SK-N-SH treated with all-trans-retinoic acid at 6 μM for 48 hours (cell line): ENCODE results near the gene NUBP1.

Source experiments
- BACH2 ChIP-seq: fragments of 250-450 bp; sonication (Bioruptor Pico); IDR thresholded peaks from 2 replicates; pipeline ENCODE4 v1.9.0; 2021; ENCODE audit warnings: mild to moderate bottlenecking, borderline replicate concordance
- ESRRG ChIP-seq: fragments of 250-450 bp; sonication (Bioruptor Pico); IDR thresholded peaks from 2 replicates; pipeline ENCODE4 v1.6.1; 2021; ENCODE audit warnings: mild to moderate bottlenecking
- ISL1 ChIP-seq: fragments of 250-450 bp; sonication (Bioruptor Pico); IDR thresholded peaks from 2 replicates; pipeline ENCODE4 v2.1.2; 2022; ENCODE audit warnings: mild to moderate bottlenecking, moderate library complexity
- PATZ1 ChIP-seq: fragments of 250-450 bp; sonication (Bioruptor Pico); IDR thresholded peaks from 2 replicates; pipeline ENCODE4 v1.8.0; 2020; ENCODE audit warnings: mild to moderate bottlenecking, moderate library complexity, borderline replicate concordance
- POU6F1 ChIP-seq: fragments of 250-450 bp; sonication (Bioruptor Pico); IDR thresholded peaks from 2 replicates; pipeline ENCODE4 v1.8.0; 2021; ENCODE audit warnings: low read depth, mild to moderate bottlenecking, moderate library complexity, borderline replicate concordance
- PPARA ChIP-seq: fragments of 250-450 bp; sonication (Bioruptor Pico); IDR thresholded peaks from 2 replicates; pipeline ENCODE4 v1.5.0; 2020; ENCODE audit warnings: mild to moderate bottlenecking, borderline replicate concordance
- RARB ChIP-seq: fragments of 250-450 bp; sonication (Bioruptor Pico); IDR thresholded peaks from 2 replicates; pipeline ENCODE4 v1.8.0; 2021; ENCODE audit warnings: mild to moderate bottlenecking, moderate library complexity
- SNAI2 ChIP-seq: fragments of 250-450 bp; sonication (Bioruptor Pico); IDR thresholded peaks from 2 replicates; pipeline ENCODE4 v1.5.0; 2020; ENCODE audit warnings: mild to moderate bottlenecking, moderate library complexity
- ZFP3 ChIP-seq: fragments of 250-450 bp; sonication (Bioruptor Pico); IDR thresholded peaks from 2 replicates; pipeline ENCODE4 v1.5.0; 2020; ENCODE audit warnings: mild to moderate bottlenecking, moderate library complexity
- ZFP30 ChIP-seq: fragments of 450-650 bp; formaldehyde crosslinking; IDR thresholded peaks from 2 replicates; pipeline ENCODE4 v1.5.0; 2022; ENCODE audit warnings: mild to moderate bottlenecking, moderate library complexity
- ZNF565 ChIP-seq: fragments of 450-650 bp; formaldehyde crosslinking; conservative IDR thresholded peaks from 2 replicates; pipeline ENCODE4 v1.5.0; 2020; ENCODE audit warnings: low read depth, mild to moderate bottlenecking, moderate library complexity
- ZNF8 ChIP-seq: fragments of 450-650 bp; formaldehyde crosslinking; IDR thresholded peaks from 2 replicates; pipeline ENCODE4 v1.5.0; 2020; ENCODE audit warnings: mild to moderate bottlenecking, moderate library complexity

GRCh38 chr16:10817514-10817913 lies 73.9 kb downstream of the NUBP1 start:
- no peak for TF ChIP-seq RARB (CRISPR knock-in tag)
- no peak for TF ChIP-seq PPARA (CRISPR knock-in tag)
- TF ChIP-seq ESRRG (CRISPR knock-in tag) = no peak
- no peak for TF ChIP-seq ZFP30
- TF ChIP-seq BACH2 (CRISPR knock-in tag) = no peak
- no peak for TF ChIP-seq POU6F1 (CRISPR knock-in tag)
- no peak for TF ChIP-seq ZNF8
- no peak for TF ChIP-seq ZNF565
- TF ChIP-seq SNAI2 (CRISPR knock-in tag) = no peak
- no peak for TF ChIP-seq ISL1 (CRISPR knock-in tag)
- TF ChIP-seq ZFP3 = no peak
- TF ChIP-seq PATZ1 (CRISPR knock-in tag) = no peak
